GM18520 (cell line): ENCODE measurements around the gene CREB1.

ENCODE experiments used
- ATAC-seq: cut with Tn5 transposase; IDR thresholded peaks from one replicate; pipeline ENCODE4 v1.9.1; 2021; ENCODE audit not compliant: unreplicated experiment

CREB1 gene

DNA sequence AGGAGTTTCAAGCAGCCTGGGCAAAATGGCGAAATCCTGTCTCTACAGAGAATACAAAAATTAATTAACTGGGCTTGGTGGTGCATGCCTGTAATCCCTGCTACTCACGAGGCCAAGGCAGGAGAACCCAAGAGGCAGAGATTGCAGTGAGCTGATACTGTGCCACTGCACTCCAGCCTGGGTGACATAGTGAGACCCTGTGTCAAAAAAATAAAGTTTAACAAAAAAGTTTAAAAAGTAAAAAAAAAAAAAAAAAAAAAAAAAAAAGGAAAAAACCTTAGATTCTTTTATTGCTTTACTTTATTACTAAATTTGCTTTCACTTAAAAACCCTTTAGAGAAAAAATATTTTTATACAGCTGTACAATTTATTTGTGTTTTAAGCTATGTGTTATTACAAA, 10.7 kb downstream of the CREB1 start:
- no peak for ATAC-seq

DNA sequence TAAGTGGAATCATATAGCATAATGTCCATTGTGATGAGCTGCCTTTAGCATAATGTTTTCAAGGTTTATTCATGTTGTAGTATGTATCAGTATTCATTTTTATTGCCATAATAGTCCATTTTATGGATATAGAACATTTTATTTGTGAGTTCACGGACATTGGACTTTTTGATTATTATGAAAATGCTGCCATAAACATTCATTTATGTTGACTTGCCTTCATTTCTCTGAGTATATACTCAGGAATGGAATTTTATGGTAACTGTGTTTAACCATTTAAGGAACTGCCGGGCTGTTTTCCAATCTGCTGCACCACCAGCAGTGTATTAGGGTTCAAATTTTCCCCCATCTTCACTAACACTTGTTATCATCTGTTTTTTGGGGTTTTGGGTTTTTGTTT, 12.2 kb downstream of the CREB1 start:
- ATAC-seq: no peak

DNA sequence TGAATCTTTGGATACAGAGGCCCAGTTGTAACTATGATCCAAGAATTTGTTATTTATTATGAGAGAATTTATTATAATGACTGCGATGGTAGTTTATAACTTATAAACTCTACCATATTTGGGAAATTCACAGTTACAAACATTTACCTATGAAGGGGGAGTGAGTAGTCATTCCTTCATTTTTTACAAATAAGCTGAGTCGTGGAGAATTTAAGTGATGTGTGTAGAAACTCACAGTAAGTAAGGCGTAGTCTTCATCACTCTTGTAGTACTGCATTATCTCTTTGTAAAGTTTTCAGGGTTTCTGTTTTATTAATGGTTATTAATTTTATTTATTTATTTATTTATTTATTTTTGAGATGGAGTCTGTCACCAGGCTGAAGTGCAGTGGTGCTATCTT, 13.5 kb downstream of the CREB1 start:
- ATAC-seq: no peak

DNA sequence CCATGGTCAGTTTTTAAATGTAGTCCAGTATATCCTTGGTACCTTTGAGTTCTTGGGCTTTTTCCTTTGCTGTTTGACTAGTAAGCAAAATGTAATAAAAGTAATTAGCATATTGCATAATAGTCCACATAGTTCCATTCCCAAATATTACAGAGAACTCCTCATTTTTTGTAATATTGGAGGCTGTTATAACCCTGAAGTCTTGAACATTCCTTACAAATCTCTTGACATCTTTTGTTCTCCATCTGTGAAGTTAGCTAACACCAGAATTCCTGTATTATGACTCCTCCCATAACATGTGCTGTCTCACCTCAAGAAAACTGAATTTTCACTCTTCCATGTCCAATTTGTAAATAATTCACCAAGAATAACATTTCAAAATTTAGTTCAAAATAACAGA, 17.1 kb downstream of the CREB1 start:
- ATAC-seq: no peak

DNA sequence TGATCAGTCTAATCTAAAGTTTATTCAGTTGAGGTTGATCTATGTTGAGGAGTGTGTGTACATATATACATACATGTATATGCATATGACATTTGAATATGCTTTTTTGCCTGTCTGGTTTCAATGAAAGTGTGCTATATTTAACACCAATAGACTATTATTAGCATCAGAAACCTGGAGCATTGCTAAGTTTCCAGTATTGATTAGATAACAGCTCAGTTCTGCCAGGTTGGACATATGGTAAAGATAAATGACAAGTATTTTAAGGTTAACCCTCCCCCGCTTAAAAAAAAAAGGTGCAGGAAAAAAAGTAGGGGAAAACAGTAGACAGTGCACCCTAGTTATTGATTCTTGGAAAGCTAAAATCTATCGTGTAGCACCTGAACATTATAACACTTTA, 19.4 kb downstream of the CREB1 start:
- ATAC-seq: no peak

DNA sequence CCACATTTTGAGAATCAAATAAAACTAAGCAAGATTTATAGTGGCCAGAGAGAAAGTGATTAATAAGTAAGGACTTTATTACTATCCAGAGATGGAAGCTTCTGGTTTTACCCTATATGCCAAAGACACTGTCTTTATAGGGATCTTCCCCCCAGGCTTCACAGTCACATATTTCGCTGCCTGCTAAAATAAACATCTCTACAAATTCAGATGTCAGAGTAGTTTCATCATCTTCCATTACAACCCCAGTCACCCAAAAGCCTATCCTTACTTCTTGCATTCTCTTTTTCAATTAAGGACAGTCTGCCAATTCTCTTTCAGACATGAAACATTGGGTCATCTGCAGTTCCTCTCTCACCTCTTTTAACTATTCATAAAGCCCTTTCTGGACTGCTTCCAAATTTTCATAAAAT, 28.3 kb downstream of the CREB1 start:
- no peak for ATAC-seq

DNA sequence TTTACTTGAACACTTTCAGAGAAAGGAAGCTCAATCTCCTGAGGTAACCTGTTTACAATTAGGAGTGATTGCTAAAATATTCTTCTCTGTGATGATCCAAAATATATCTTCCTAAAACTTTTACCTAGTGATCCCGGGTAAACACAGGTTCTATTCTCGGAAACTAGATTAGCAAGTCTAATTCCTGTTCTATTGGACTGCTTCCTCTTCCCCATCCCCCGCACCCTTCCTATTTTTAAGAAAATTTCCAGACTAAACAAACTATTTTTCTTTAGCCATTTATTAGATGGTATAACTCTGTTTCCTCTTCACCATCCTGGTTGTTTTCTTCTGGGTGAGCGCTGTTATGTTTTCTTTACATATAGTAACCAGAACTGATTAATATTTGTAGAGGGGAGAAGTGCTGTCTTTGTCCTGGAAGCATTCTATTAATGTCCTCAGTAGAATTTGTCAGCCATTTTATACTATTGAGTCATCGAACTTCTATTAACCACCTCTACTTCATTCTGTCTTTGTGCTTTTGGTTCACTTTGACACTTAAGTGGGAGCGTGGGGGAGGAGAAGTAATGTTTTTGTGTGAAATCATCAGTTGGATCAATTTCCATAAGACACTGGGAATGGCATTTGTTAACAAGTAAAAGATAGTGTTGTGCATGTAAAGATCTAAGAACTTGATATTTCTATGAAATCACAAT, 31.8 kb downstream of the CREB1 start:
- ATAC-seq: no peak

DNA sequence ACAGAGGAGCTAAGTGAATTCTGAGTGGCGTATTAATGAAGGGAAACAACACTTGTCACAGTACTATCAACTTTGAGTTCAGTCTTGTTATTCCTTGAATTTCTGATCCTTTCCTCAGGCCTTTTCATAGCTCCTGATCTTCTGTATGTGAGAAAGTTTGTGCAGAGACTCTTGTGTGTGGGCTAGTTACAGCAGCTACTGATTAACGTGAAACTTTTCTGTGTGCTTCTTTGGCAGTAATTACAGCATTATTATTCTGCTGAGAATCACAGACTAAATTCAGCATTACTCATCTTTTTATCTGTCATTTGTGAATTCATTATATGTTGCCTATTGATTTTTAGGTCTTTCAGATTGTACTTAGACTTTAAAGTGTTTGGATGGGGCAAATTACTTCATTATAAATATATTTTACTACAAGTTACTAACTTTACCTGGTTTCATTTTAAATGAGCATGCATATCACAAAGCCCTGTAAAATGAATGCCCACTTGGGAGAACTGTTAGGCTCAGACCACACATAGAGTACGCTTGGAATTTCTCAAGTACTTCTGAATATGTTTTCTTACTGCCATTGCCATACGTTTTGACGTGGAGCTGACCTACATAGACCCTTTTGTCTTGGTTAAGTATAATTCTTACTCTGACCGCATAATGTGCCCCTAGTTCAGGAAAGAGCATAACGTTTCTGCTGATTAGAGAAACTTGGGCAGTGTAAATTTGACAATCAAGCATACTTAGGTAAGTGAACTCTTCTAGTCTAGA, 36.2 kb downstream of the CREB1 start:
- ATAC-seq: no peak

DNA sequence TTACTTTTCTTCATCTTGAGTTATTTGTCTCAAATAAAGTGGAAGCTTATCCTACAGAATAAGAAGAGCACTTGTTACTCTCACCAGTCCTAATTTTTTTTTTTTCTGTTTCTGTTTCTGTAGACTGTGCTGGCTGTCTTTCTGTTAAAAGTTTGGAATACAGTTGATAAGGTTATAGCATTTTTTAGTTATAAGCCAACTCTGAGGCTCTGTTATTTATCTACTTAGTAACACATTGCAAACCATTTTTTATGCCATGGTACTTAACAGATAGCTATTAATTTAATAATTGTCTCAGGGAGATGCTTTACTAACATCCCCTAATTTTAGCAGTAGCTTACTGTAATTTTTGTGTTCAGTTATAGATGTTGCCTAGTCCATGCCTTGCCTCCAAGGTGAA, 37.9 kb downstream of the CREB1 start:
- ATAC-seq: no peak

DNA sequence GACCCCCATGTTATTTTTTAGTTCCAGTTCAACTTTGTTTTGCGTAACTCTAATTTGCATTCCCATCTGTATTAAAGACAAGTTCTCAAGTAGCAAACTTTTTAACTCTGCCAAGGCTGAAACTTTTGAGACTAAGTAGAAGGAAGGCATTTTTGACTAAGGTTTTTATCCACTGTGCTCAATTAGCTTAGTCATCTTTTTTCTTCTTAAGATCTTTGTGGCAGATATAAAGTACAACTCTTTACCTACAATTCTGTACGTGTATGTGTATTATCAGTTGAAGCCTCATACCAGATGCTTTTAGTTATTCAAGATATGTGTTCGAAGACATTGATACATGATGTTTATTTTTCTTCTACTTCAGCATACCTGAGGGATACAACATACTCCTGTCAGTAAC, 41.6 kb downstream of the CREB1 start:
- no peak for ATAC-seq

DNA sequence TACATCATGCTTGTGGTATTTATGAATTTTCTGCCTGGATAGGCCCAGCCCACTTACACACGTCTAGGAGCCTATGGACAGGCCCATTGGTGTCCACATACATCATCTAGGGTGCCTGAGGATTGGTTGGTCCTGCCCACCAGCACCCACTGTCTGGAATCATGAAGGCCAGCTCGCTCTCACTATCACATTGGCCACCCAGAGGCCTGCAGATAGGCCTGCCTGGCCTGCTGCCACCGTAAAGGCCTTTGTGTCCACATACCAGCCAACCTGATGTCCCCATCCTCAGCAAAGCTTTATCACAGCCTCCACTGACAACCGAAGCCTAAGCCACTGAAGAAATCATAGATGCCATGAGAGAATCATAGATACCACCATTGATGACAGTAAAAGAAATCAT, 55.2 kb downstream of the CREB1 start:
- ATAC-seq: no peak

DNA sequence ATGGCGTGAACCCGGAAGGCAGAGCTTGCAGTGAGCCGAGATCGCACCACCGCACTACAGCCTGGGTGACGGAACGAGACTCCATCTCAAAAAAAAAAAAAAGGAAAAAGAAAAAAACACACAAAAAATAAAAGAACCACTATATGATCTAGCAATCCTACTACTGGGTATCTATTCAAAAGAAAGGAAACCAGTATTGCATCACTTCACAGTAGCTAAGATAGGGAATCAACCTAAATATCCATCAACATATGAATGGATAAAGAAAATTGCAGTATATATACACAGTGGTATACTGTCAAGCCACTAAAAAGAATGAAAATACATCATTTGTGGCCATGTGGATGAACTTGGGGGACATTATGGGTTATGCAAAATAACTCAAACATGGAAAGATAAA, 57.5 kb downstream of the CREB1 start:
- no peak for ATAC-seq

DNA sequence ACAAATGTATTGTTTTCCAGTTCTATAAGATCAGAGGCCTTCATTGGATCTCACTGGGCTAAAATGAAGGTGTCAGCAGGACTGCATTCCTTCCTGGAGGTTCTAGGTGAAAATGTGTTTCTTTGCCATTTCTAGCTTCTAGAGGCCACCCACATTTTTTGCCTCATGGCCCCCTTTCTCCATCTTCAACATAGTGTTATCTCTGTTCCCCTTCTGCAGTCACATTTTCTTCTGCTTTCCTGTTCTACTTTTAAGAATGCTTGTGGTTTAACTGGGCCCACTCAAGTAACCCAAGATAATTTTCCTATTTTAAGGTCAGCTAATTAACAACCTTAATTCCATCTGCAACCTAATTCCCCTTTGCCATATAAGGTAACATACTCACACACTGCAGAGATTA, 59.4 kb downstream of the CREB1 start:
- ATAC-seq: no peak

DNA sequence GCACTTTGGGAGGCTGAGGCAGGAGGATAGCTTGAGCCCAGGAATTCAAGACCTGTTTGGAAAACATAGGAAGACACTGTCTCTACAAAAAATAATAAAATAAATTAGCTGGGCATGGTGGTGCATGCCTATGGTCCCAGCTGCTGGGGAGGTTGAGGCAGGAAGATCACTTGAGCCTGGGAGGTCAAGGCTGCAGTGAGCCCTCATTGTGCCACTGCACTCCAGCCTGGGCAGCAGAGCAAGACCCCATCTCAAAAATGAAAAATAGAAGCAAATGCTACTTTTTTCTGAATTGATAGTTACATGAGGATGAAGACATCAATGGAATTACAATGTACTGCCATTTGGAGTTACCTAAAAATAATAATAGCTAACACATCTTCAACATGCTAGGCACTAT, 63.5 kb downstream of the CREB1 start:
- no peak for ATAC-seq

DNA sequence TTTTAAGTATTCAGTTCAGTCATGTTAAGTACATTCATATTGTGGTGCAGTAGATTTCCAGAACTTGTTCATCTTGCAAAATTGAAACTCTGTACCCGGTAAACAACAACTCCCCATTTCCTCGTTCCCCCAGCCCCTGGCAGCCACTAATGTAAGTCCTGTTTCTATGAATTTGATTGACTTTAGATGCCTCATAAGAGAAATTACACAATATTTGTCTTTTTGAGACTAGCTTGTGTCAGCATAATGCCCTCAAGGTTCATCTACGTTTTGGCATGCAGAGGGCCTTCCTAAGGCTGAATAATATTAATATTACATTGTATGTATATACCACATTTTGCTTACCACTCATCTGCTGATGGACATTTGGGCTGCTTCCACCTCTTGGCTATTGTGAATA, 64.5 kb downstream of the CREB1 start:
- no peak for ATAC-seq

DNA sequence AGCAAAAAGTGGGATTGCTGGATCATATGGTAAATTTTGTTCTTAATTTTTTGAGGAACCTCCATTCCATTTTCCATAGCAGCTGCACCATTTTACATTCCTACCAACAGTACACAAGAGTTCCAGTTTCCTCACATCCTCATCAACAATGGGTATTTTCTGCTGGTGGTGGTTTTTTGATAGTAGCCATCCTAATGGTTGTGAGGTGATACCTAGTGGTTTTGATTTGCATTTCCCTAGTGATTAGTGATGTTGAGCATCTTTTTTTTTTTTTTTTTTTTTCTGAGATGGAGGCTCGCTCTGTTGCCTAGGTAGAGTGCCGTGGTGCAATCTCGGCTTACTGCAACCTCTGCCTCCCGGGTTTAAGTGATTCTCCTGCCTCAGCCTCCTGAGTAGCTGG, 65.0 kb downstream of the CREB1 start:
- ATAC-seq: no peak

DNA sequence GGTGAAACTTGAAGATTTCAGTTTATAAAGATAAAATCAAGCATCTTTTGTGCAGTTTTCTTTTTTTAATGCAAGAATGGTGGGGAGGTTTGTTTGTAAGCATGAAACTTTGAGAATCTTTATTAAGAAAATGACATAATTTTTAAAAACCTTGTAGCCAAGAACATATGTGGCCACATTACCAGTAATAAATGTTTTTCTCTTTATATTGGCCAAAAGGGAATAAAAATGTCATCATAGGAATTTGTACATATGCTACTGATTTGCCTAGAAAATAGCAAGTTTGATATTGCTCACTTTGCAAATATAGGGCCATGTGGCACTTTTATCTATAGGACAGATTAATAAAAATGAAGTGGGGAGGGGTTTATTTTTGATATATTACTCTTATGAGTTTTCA, 69.9 kb downstream of the CREB1 start:
- ATAC-seq: no peak

DNA sequence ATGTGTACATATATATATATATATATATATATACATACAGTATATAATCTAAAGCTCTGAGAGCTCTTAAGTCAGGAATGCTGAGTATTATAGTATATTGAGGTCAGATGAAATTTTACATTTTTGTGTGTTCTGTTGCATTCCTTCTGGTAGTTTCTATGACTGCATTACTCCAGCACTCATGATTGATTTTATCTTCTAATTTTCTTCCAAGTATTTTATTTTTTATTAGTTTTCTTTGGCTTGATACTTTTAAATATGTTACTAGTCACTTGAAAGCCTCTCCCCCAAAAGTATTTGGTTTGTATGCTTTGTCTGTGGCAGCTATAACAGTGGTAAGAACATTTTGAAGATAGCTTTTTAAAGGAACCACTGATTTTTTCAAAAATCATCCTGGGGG, 70.5 kb downstream of the CREB1 start:
- ATAC-seq: no peak

DNA sequence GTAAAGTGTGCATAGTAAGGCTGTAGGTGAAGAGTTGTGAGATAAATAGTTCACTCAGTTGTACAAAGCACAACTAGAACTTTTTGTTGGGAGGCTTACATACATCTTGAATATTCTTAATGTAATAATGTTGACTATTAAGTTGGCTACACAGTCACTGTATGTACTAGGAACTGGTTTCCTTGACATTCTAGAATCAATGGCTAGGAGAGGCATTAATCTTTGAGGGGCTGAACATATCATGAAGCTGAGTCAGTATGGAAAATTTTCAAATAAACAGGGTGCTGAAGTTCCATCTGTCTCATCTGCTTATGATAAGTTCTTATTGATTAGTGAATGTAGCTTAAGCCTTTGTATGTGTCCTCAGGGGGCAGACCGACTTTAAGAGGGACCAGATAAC, 72.0 kb downstream of the CREB1 start:
- no peak for ATAC-seq

DNA sequence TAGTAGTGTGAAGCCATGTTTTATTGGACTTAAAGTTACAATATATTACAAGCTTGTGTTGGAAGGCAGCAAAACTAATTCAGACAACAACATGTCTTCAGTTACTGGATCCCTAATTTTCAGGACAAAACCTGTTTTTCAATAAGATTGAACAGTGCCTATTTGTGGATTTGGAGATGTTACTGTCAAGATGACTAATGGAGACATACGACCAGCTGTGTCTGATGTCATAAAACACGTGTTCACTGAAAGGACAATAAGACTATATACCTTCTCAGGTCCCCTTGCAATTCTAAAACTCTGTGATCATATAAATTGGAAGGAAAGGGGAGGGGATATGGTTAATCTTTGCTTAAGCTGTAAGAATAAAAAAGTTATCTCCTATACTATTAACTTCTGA, 73.7 kb downstream of the CREB1 start:
- no peak for ATAC-seq

DNA sequence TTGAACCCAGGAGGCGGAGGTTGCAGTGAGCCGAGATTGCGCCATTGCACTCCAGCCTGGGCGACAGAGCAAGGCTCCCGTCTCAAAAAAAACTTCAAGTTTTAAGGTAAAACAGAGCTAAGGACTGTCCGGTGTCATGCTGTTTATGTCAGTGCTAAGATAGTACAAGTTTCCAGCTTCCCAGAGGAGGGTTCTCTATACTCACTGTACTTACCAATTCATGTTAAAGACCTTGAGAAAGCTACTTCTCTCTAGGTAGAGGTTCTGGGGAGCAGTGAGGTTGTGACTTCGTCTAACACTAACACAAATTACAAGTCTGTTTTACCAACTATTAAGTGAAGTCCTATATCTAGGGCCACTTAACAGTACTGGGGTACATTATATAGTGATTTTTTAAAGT, 76.6 kb downstream of the CREB1 start:
- no peak for ATAC-seq

DNA sequence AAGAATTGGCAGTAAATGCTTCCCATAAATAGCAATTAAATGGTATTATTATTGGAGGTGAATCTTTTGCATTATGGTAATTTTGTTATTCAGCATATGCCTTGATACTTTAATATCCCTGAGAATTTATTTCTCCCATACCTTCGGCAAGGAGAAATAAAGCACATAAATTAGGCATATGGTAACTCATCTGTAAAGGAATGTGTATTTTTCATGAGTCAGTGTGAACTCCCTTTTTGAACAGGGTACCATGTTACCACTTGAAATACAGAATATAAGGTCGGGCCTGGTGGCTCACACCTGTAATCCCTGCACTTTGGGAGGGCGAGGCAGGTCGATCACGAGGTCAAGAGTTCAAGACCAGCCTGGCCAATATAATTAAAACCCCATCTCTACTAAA, 77.1 kb downstream of the CREB1 start:
- no peak for ATAC-seq

DNA sequence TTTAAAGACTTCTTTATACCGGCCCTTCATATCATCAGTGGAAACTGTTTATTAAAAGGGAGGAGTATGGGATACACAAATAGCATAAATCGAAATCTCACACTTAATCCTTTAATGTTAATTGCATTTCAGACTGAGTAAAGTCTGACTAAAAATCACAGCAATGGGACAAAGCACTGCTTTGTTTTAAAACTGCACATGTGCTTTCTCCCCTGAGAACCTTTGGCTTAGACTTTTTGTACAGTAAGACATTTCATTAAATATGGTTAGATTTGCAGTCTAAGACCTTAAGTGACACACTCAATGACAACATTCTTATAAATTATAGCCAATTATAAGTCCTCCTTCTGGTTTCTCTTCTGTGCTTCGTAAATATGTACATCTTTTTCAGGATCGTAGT, 83.0 kb downstream of the CREB1 start:
- ATAC-seq: no peak
